GM12891 (cell line): Measurements from ENCODE around the gene BICC1.

Source experiments
- POLR2A ChIP-seq: IDR thresholded peaks from 2 replicates; pipeline ENCODE4 v1.6.1; 2011; ENCODE audit warnings: low read depth, low read length, control low read depth
- POLR2AphosphoS5 ChIP-seq: IDR thresholded peaks from 2 replicates; pipeline ENCODE4 v1.6.1; 2011; ENCODE audit warnings: low read depth, low read length, control low read depth
- SPI1 ChIP-seq: IDR thresholded peaks from 2 replicates; pipeline ENCODE4 v1.6.1; 2011; ENCODE audit warnings: low read depth, low read length, control low read depth
- TAF1 ChIP-seq: IDR thresholded peaks from 2 replicates; pipeline ENCODE4 v1.6.1; 2011; ENCODE audit warnings: low read depth, low read length, control low read depth

GRCh38 chr10:58779594-58779993, 266.9 kb downstream of the BICC1 start:
- TF ChIP-seq POLR2AphosphoS5, result no peak
- TF ChIP-seq POLR2A, result no peak
- no peak for TF ChIP-seq SPI1
- TF ChIP-seq TAF1, result no peak
